BJ (cell line): ENCODE measurements around the gene DNM3. TPM values are rescaled to one million over a fixed set of nuclear protein-coding genes. Genes with fewer than 3 reads are reported as not detected.
A peak's percentile ranks its signal among the peaks of the same experiment; 100 is the strongest.

Experiments used
- CTCF ChIA-PET: fragments of 350-600 bp; formaldehyde crosslinking; extraction: SDS; loops from one replicate; lab custom pipeline; 2021; ENCODE audit warnings: antibody characterized with exemption, inconsistent platforms; lab: Yijun Ruan, JAX
- POLR2A ChIA-PET: fragments of 300-600 bp; sonication (Branson Sonifier 250); formaldehyde crosslinking; extraction: SDS; loops from one replicate; lab custom pipeline; 2021; ENCODE audit warnings: antibody characterized with exemption; lab: Charles Lee
- DNase-seq: peaks from one replicate; pipeline ENCODE4 v3.0.0-alpha.2; 2011; ENCODE audit warnings: low read depth
- H3K27me3 ChIP-seq: 2 replicates; pipeline ENCODE4 v1.6.0; 2011; ENCODE audit warnings: low read length; ENCODE audit not compliant: control insufficient read depth, insufficient read depth
- H3K36me3 ChIP-seq: 2 replicates; pipeline ENCODE4 v1.5.1; 2011; ENCODE audit warnings: low read length; ENCODE audit not compliant: control insufficient read depth, insufficient read depth
- H3K4me3 ChIP-seq: 2 replicates; pipeline ENCODE4 v1.5.1; 2011; ENCODE audit warnings: low read depth, mild to moderate bottlenecking, control low read depth, low read length
- CTCF ChIP-seq: IDR thresholded peaks from 2 replicates; pipeline ENCODE4 v1.5.1; 2011; ENCODE audit warnings: low read depth, mild to moderate bottlenecking, control low read depth, inconsistent platforms, low read length, moderate library complexity; ENCODE audit not compliant: insufficient read depth
- polyA plus RNA-seq: library from polyadenylated mRNA; depleted of rRNA; stranded (reverse); fragments of >200 nt; gene quantifications from 2 replicates; pipeline ENCODE4 v1.2.3, GENCODE V29; 2011

Gene DNM3
- polyA plus RNA-seq, 1 experiment = 0.26 TPM

GRCh38 chr1:172425339-172425738 lies 584.0 kb downstream of the DNM3 start:
- DNase-seq = no peak
- CTCF ChIA-PET = interaction anchor here (1.1 to 2.1 kb wide), 2 partner anchors 8 to 24 kb away, joined by 3 to 6 read pairs; no protein-coding TSS in a partner anchor
- H3K27me3 ChIP-seq = no peaks in the 10 kb centered on the region
- H3K36me3 ChIP-seq = no peaks in the 10 kb centered on the region
- no peak overlapping the region for H3K4me3 ChIP-seq
- POLR2A ChIA-PET = no interaction called here
- TF ChIP-seq CTCF = no peak

- H3K36me3 ChIP-seq = peaks cover 2% of the 10 kb centered on the region; the same call in 1 of the 2 replicates
- no peak for DNase-seq
- TF ChIP-seq CTCF = no peak
- no peak overlapping the region for H3K4me3 ChIP-seq
- H3K27me3 ChIP-seq = no peaks in the 10 kb centered on the region
- CTCF ChIA-PET = interaction anchor here (1.6 to 7.3 kb wide), 3 partner anchors 33 to 424 kb away, joined by 3 to 49 read pairs (median 4); no protein-coding TSS in a partner anchor
- POLR2A ChIA-PET = no interaction called here
These were observed 585.9 kb downstream of the DNM3 start for GRCh38 chr1:172427191-172427590.

- POLR2A ChIA-PET = no interaction called here
- Histone ChIP-seq H3K4me3 (no peak overlapping the region), H3K36me3 (peaks cover 2% of the 10 kb centered on the region; the same call in 1 of the 2 replicates), H3K27me3 (no peaks in the 10 kb centered on the region)
- CTCF ChIA-PET = interaction anchor here (0.6 to 7.3 kb wide), 13 partner anchors 8 to 444 kb away, joined by 3 to 49 read pairs (median 4); partner anchors contain the start of genes C1orf105 and PIGC
- peak; percentile 35 for DNase-seq
- TF ChIP-seq CTCF = peak; percentile 76
These were observed 588.2 kb downstream of the DNM3 start for GRCh38 chr1:172429331-172430127.

GRCh38 chr1:172430128-172430454 lies 588.8 kb downstream of the DNM3 start:
- POLR2A ChIA-PET = no interaction called here
- no peak for TF ChIP-seq CTCF
- Histone ChIP-seq H3K27me3 (no peaks in the 10 kb centered on the region), H3K36me3 (peaks cover 2% of the 10 kb centered on the region; the same call in 1 of the 2 replicates), H3K4me3 (no peak overlapping the region)
- CTCF ChIA-PET = interaction anchor here (0.6 to 7.3 kb wide), 11 partner anchors 10 to 437 kb away, joined by 3 to 49 read pairs (median 4); partner anchors contain the start of genes C1orf105 and PIGC
- DNase-seq = no peak

GRCh38 chr1:172431204-172431603 lies 589.9 kb downstream of the DNM3 start:
- ChIA-PET POLR2A (no interaction called here), CTCF (interaction anchor here (0.9 to 7.3 kb wide), 3 partner anchors 12 to 428 kb away, joined by 3 to 49 read pairs (median 4); no protein-coding TSS in a partner anchor)
- no peak for TF ChIP-seq CTCF

More at GRCh38 chr1:172431204-172431603, 589.9 kb downstream of the DNM3 start:
- Histone ChIP-seq H3K27me3 (no peaks in the 10 kb centered on the region), H3K4me3 (no peak overlapping the region), H3K36me3 (peaks cover 2% of the 10 kb centered on the region; the same call in 1 of the 2 replicates)
- no peak for DNase-seq
